Measurements from ENCODE around the gene LRRC4B.

DNA sequence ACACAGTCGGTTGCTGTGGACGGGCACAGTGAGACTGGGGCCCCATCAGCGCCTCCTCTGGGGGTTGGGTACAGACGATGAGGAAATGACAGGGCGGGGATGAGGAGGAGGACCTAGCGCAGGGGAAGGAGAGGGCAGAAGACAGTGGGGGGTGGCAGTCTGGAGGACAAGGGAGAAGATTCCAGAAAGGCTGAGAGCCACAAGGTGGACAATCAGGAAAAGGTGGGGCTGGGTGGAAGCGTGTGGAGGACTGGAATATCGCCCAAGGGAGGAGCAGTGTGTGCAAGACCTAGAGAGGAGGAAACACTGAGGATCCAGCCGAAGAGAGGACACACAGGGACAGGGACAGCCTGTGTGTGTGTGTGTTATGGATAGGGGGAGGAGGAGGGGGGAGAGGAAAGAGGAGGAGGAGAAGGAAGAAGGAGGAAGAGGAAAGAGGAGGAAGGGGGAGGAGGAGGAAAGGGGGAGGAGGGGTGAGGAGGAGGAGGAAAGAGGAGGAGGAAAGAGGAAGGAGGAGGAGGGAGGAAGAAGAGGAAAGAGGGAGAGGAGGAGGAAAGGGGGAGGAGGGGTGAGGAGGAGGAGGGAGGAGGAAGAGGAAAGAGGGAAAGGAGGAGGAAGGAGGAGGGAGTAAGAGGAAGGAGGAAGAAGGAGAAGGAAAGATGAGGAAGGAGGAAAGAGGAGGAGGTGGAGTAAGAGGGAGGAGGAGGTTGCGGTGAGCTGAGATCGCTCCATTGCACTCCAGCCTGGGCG, 75.8 kb downstream of the LRRC4B start:
- TF ChIP-seq, protein P1, sequence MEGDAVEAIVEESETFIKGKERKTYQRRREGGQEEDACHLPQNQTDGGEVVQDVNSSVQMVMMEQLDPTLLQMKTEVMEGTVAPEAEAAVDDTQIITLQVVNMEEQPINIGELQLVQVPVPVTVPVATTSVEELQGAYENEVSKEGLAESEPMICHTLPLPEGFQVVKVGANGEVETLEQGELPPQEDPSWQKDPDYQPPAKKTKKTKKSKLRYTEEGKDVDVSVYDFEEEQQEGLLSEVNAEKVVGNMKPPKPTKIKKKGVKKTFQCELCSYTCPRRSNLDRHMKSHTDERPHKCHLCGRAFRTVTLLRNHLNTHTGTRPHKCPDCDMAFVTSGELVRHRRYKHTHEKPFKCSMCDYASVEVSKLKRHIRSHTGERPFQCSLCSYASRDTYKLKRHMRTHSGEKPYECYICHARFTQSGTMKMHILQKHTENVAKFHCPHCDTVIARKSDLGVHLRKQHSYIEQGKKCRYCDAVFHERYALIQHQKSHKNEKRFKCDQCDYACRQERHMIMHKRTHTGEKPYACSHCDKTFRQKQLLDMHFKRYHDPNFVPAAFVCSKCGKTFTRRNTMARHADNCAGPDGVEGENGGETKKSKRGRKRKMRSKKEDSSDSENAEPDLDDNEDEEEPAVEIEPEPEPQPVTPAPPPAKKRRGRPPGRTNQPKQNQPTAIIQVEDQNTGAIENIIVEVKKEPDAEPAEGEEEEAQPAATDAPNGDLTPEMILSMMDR (IDR thresholded peaks at IDR 0.05) = no peak
- no peak for TF ChIP-seq POLR2A (IDR thresholded peaks at IDR 0.05)

Measured in thyroid gland (tissue), 4 donors.